ENCODE data around the gene SRRM3. TPM values are rescaled to one million over a fixed set of nuclear protein-coding genes. Genes with fewer than 3 reads are reported as not detected.

The SRRM3 gene
- total and polyA plus RNA-seq, 9 of the 15 experiments (the other 6 are each of a cell fraction or from before 2014, with no cell fraction given) = 0.04 to 0.91 (median 0.46) TPM; not detected in 2

GRCh38 chr7:76281006-76281705 lies 79.5 kb downstream of the SRRM3 start (continued):
- TF ChIP-seq FOXP4 (CRISPR knock-in tag; IDR thresholded peaks at IDR 0.05; ENCODE audit: borderline replicate concordance) (no peak), RBM34 (IDR thresholded peaks at IDR 0.05; ENCODE audit: borderline replicate concordance, insufficient read depth, low read length) (no peak), ID3 (CRISPR knock-in tag; IDR thresholded peaks at IDR 0.05) (no peak), ID3 (tag; IDR thresholded peaks at IDR 0.05) (no peak), MTA2 (IDR thresholded peaks at IDR 0.05; ENCODE audit: low read depth) (peak; percentile 45), FOXK2 (conservative IDR thresholded peaks at IDR 0.05 in 1 of 2, IDR thresholded peaks at IDR 0.05 in 1 of 2; ENCODE audit: low read depth in 2 of 2) (peak in 1 of 2 experiments; percentile 35; a peak in 1 of 4 replicates), ZNF133 (CRISPR knock-in tag; IDR thresholded peaks at IDR 0.05) (no peak), ERF (CRISPR knock-in tag; IDR thresholded peaks at IDR 0.05) (no peak), ARID1B (IDR thresholded peaks at IDR 0.05) (peak; percentile 43), PHF21A (IDR thresholded peaks at IDR 0.05; ENCODE audit: borderline replicate concordance, low read depth) (peak; percentile 58; the same call in 1 of the 2 replicates), BCOR (IDR thresholded peaks at IDR 0.05) (peak; percentile 81), SMARCB1 (IDR thresholded peaks at IDR 0.05; ENCODE audit: insufficient read length, low read depth) (no peak), MLLT1 (IDR thresholded peaks at IDR 0.05) (peak; percentile 82 to 87; a peak in 3 of 4 replicates), HBP1 (CRISPR knock-in tag; IDR thresholded peaks at IDR 0.05) (peak; percentile 83; the same call in 1 of the 2 replicates), NFE2 (IDR thresholded peaks at IDR 0.05; ENCODE audit: low read depth) (no peak), ZBTB2 (IDR thresholded peaks at IDR 0.05) (peak; percentile 86), TSC22D4 (tag; IDR thresholded peaks at IDR 0.05) (no peak), LARP7 (IDR thresholded peaks at IDR 0.05) (peak; percentile 92; the same call in 1 of the 2 replicates), ZNF512 (tag; IDR thresholded peaks at IDR 0.05) (peak; percentile 100)

Data from K562 (cell line).